H1 (cell line): ENCODE measurements around the gene ZSCAN10. TPM values are rescaled to one million over a fixed set of nuclear protein-coding genes. Genes with fewer than 3 reads are reported as not detected.

Source experiments
- CTCF ChIA-PET: fragments of 300-600 bp; sonication (Branson Sonifier 250); formaldehyde crosslinking; loops from one replicate; lab custom pipeline; 2021; ENCODE audit not compliant: partially characterized antibody; lab: Charles Lee
- POLR2A ChIA-PET: fragments of 300-600 bp; sonication (Branson Sonifier 250); formaldehyde crosslinking; loops from one replicate; lab custom pipeline; 2021; ENCODE audit warnings: inconsistent platforms; ENCODE audit not compliant: partially characterized antibody; lab: Charles Lee
- DNase-seq, 2 experiments: peaks; one replicate each; pipeline versions ENCODE4 v3.0.0 to v3.0.0-alpha.2; 2010 to 2022; ENCODE audit warnings: low spot score in 2 of 2, low read depth in 1 of 2, mixed read lengths in 1 of 2
- FAIRE-seq: peaks from 2 replicates; lab custom pipeline; 2011; peaks lifted over from hg19 to GRCh38; lab: Jason Lieb, UNC
- H2AFZ ChIP-seq: 2 replicates; pipeline ENCODE4 v1.8.1; 2012; ENCODE audit warnings: low read length, inconsistent platforms
- H2AK5ac ChIP-seq: 2 replicates; pipeline ENCODE4 v1.6.1; 2013; ENCODE audit warnings: low read depth, low read length
- H2BK120ac ChIP-seq: replicated peaks from 2 replicates; pipeline ENCODE3; 2013; ENCODE audit warnings: low read depth, low read length, inconsistent platforms
- H2BK12ac ChIP-seq: 2 replicates; pipeline ENCODE4 v1.6.1; 2013; ENCODE audit warnings: low read depth, low read length
- H2BK15ac ChIP-seq: 2 replicates; pipeline ENCODE4 v1.6.1; 2013; ENCODE audit warnings: low read length
- H2BK20ac ChIP-seq: 2 replicates; pipeline ENCODE4 v1.6.1; 2013; ENCODE audit warnings: low read length
- H2BK5ac ChIP-seq: 2 replicates; pipeline ENCODE4 v1.6.1; 2013; ENCODE audit warnings: low read depth, low read length
- H3K14ac ChIP-seq: 2 replicates; pipeline ENCODE4 v1.6.1; 2013; ENCODE audit warnings: inconsistent platforms; ENCODE audit not compliant: insufficient read length
- H3K18ac ChIP-seq: 2 replicates; pipeline ENCODE4 v1.6.1; 2013; ENCODE audit warnings: low read length; ENCODE audit errors: extremely low read depth
- H3K23ac ChIP-seq: 2 replicates; pipeline ENCODE4 v1.6.1; 2013; ENCODE audit warnings: inconsistent platforms; ENCODE audit not compliant: insufficient read length
- H3K23me2 ChIP-seq: 2 replicates; pipeline ENCODE4 v1.6.1; 2013; ENCODE audit warnings: low read depth, low read length
- H3K27ac ChIP-seq: 2 replicates; pipeline ENCODE4 v1.6.1; 2011; ENCODE audit warnings: low read depth, low read length, inconsistent platforms
- H3K27me3 ChIP-seq, 4 experiments: replicated peaks in 1 of 4; 1 replicate in 1 of 4; 2 replicates in 3 of 4; pipeline versions ENCODE4 v1.6.1 to v1.8.1; 2011 to 2013; ENCODE audit warnings: low read length in 3 of 4, mild to moderate bottlenecking in 3 of 4, inconsistent platforms in 2 of 4, mixed read lengths in 2 of 4, moderate library complexity in 1 of 4; ENCODE audit not compliant: control insufficient read depth in 3 of 4, insufficient read depth in 3 of 4; ENCODE audit errors: extremely low read depth in 1 of 4
- H3K36me3 ChIP-seq, 4 experiments: 2 replicates each; pipeline versions ENCODE4 v1.6.1 to v1.8.1; 2011 to 2013; ENCODE audit warnings: mild to moderate bottlenecking in 4 of 4, low read length in 3 of 4, moderate library complexity in 2 of 4, control low read depth in 1 of 4, inconsistent platforms in 1 of 4; ENCODE audit not compliant: insufficient read depth in 4 of 4, control insufficient read depth in 2 of 4
- H3K4ac ChIP-seq: replicated peaks from 2 replicates; pipeline ENCODE3; 2013; ENCODE audit warnings: low read length, low read depth, mixed read lengths, inconsistent platforms; ENCODE audit not compliant: insufficient read length
- H3K4me1 ChIP-seq, 4 experiments: replicated peaks in 1 of 4; 1 replicate in 1 of 4; 2 replicates in 3 of 4; pipeline versions ENCODE4 v1.6.1 to v1.8.1; 2011 to 2013; ENCODE audit warnings: low read length in 3 of 4, inconsistent platforms in 2 of 4, mixed read lengths in 1 of 4; ENCODE audit not compliant: insufficient read depth in 4 of 4, control insufficient read depth in 3 of 4
- H3K4me2 ChIP-seq, 2 experiments: 2 replicates each; pipeline versions ENCODE4 v1.6.1 to v1.8.1; 2011 to 2013; ENCODE audit warnings: low read depth in 2 of 2, low read length in 2 of 2, control low read depth in 1 of 2, inconsistent platforms in 1 of 2, mild to moderate bottlenecking in 1 of 2; ENCODE audit not compliant: insufficient read depth in 1 of 2
- H3K4me3 ChIP-seq, 4 experiments: fragments of 200-600, 300-600 bp in 1 of 4; sonication (generic), shearing (Covaris generic), sonication (Bioruptor Twin) in 1 of 4; 2 replicates each; pipeline versions ENCODE4 v1.5.1 to v1.8.1; 2011 to 2016; ENCODE audit warnings: low read length in 4 of 4, low read depth in 3 of 4, control low read depth in 2 of 4, inconsistent platforms in 2 of 4, mild to moderate bottlenecking in 2 of 4, mixed read lengths in 1 of 4, moderate library complexity in 1 of 4; ENCODE audit not compliant: insufficient read depth in 2 of 4; ENCODE audit errors: extremely low read depth in 1 of 4
- H3K56ac ChIP-seq: replicated peaks from 2 replicates; pipeline ENCODE3; 2013; ENCODE audit warnings: low read depth, mild to moderate bottlenecking, mixed read lengths, low read length, inconsistent platforms; ENCODE audit not compliant: insufficient read length
- H3K79me1 ChIP-seq: 2 replicates; pipeline ENCODE4 v1.6.1; 2013; ENCODE audit warnings: low read depth, low read length, control low read depth
- H3K79me2 ChIP-seq, 2 experiments: 2 replicates each; pipeline versions ENCODE4 v1.6.1 to v1.8.1; 2012 to 2013; ENCODE audit warnings: low read length in 2 of 2, mild to moderate bottlenecking in 2 of 2, inconsistent platforms in 1 of 2; ENCODE audit not compliant: insufficient read depth in 2 of 2, control insufficient read depth in 1 of 2
- H3K9ac ChIP-seq, 4 experiments: replicated peaks in 1 of 4; 1 replicate in 1 of 4; 2 replicates in 3 of 4; pipeline versions ENCODE4 v1.6.1 to v1.8.1; 2011 to 2013; ENCODE audit warnings: low read depth in 3 of 4, low read length in 3 of 4, control low read depth in 2 of 4, mild to moderate bottlenecking in 2 of 4, moderate library complexity in 2 of 4, inconsistent platforms in 1 of 4; ENCODE audit errors: extremely low read depth in 1 of 4
- H3K9me3 ChIP-seq, 2 experiments: 2 replicates each; pipeline versions ENCODE4 v1.6.1 to v1.8.1; 2012 to 2013; ENCODE audit warnings: mild to moderate bottlenecking in 2 of 2, moderate library complexity in 2 of 2, control low read depth in 1 of 2, inconsistent platforms in 1 of 2, low read depth in 1 of 2, low read length in 1 of 2, mixed read lengths in 1 of 2; ENCODE audit not compliant: insufficient read depth in 2 of 2
- H4K20me1 ChIP-seq, 2 experiments: replicated peaks in 1 of 2; 2 replicates each; pipeline versions ENCODE3 to v1.8.1; 2011 to 2013; ENCODE audit warnings: inconsistent platforms in 2 of 2, low read length in 2 of 2, mild to moderate bottlenecking in 1 of 2; ENCODE audit not compliant: insufficient read depth in 2 of 2, control insufficient read depth in 1 of 2
- H4K5ac ChIP-seq: 2 replicates; pipeline ENCODE4 v1.6.1; 2013; ENCODE audit warnings: low read length, low read depth, mixed read lengths, inconsistent platforms; ENCODE audit not compliant: insufficient read length
- H4K8ac ChIP-seq: 2 replicates; pipeline ENCODE4 v1.8.0; 2013; ENCODE audit warnings: mild to moderate bottlenecking, moderate library complexity, low read length, inconsistent platforms; ENCODE audit not compliant: insufficient read depth; ENCODE audit errors: extremely low read depth
- H4K91ac ChIP-seq: replicated peaks from 2 replicates; pipeline ENCODE3; 2013; ENCODE audit warnings: low read length, mixed read lengths, inconsistent platforms; ENCODE audit not compliant: insufficient read length
- EGR1 ChIP-seq: IDR thresholded peaks from 2 replicates; pipeline ENCODE4 v1.6.1; 2011; ENCODE audit warnings: low read depth, low read length, borderline replicate concordance
- RAD21 ChIP-seq, 2 experiments: IDR thresholded peaks in 1 of 2; conservative IDR thresholded peaks in 1 of 2; 2 replicates each; pipeline ENCODE4 v1.6.1; 2011; ENCODE audit warnings: low read depth in 2 of 2, low read length in 2 of 2, improper control_type of control experiment in 1 of 2, inconsistent platforms in 1 of 2, mild to moderate bottlenecking in 1 of 2, moderate library complexity in 1 of 2
- WGBS, 2 experiments: shearing (Covaris generic) in 1 of 2; methylation state at CpG; one replicate each; pipeline versions ENCODE4 v1.1.6 to v1.1.7; 2013 to 2015; ENCODE audit warnings: low lambda C conversion rate in 2 of 2, mixed read lengths in 2 of 2, inconsistent platforms in 1 of 2, low coverage in 1 of 2, missing lambda C conversion rate in 1 of 2; ENCODE audit not compliant: insufficient replicate concordance in 2 of 2, insufficient coverage in 1 of 2, insufficient read length in 1 of 2; ENCODE audit errors: extremely low coverage in 1 of 2, missing lambda C conversion rate in 1 of 2; 5-methylcytosine and 5-hydroxymethylcytosine counted together
- polyA plus RNA-seq, 7 experiments: library from polyadenylated mRNA; depleted of rRNA in 3 of 7; stranded (reverse) in 5 of 7; unstranded in 2 of 7; fragments of >200 nt in 5 of 7; fragments of 200-250 nt in 2 of 7; gene quantifications; 1 replicate in 5 of 7; 2 replicates in 1 of 7; 4 replicates in 1 of 7; pipeline versions ENCODE4 v1.2.1 to v1.2.3, GENCODE V29; 2011 to 2013; ENCODE audit warnings: missing spikeins in 2 of 7, mixed read lengths in 2 of 7
- total RNA-seq: library from RNA; stranded (reverse); fragmentation: NEBNext Ultra II Directional; extraction: Animal tissue kit (Norgen Biotek cat#: 25700); gene quantifications from 2 replicates; pipeline ENCODE4 v1.2.1, GENCODE V29; 2021
- TF ChIP-seq, protein P1 (sequence below), 3 experiments: IDR thresholded peaks; 1 replicate in 2 of 3; 2 replicates in 1 of 3; pipeline versions ENCODE4 v1.5.1 to v1.6.1; 2011; ENCODE audit warnings: low read length in 3 of 3, mild to moderate bottlenecking in 3 of 3, inconsistent platforms in 2 of 3, low read depth in 1 of 3, moderate library complexity in 1 of 3; ENCODE audit not compliant: insufficient read depth in 1 of 3; ENCODE audit errors: control extremely low read depth in 1 of 3

The ZSCAN10 gene
- total and polyA plus RNA-seq, 2 of the 8 experiments (the other 6 are each of a cell fraction or from before 2014, with no cell fraction given): 209 to 314 TPM

DNA sequence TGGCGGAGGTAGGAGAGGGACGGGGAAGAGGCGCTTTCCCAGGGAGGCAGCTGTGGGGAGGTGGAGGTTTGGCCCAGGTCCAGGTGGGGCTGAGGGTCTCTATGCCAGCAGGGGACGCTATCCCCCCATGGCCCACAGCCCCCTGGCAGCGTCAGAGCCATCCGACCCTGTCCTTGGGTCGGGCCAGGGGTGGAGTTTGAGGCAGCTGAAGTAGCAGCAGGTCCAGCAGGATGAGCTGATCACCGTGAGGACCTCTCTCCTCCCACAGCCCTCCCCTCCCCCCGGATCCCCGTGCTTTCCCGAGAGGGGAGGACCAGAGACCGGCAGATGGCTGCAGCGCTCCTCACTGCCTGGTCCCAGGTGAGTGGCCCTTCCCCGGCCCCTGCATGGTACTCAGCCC, 16.5 kb upstream of the ZSCAN10 start:
- Histone ChIP-seq H3K4me3 (no peak overlapping the region), H4K91ac (no peak overlapping the region), H3K23me2 (peaks cover 8% of the 10 kb centered on the region), H3K27me3 (no peaks in the 10 kb centered on the region), H2BK15ac (no peak overlapping the region), H3K9ac (no peak overlapping the region), H3K9me3 (no peaks in the 10 kb centered on the region), H3K79me2 (peaks cover 0 to 17% of the 10 kb centered on the region in 2 experiments; a peak in 2 of 4 replicates), H4K5ac (no peak overlapping the region), H2BK5ac (no peak overlapping the region), H3K14ac (no peak overlapping the region), H3K79me1 (peaks cover 6% of the 10 kb centered on the region; the same call in 1 of the 2 replicates), H3K36me3 (peaks cover 0 to 27% (median 16%) of the 10 kb centered on the region in 4 experiments; a peak in 7 of 8 replicates), H2BK120ac (no peak overlapping the region), H3K27ac (peak overlapping the region; percentile 20; the same call in 1 of the 2 replicates), H2AFZ (no peak overlapping the region), H3K18ac (no peak overlapping the region), H2AK5ac (no peak overlapping the region), H3K56ac (no peak overlapping the region), H3K4me2 (no peak overlapping the region), H3K4me1 (peaks cover 0 to 15% (median 8%) of the 10 kb centered on the region in 4 experiments; a peak in 5 of 7 replicates), H3K4ac (no peak overlapping the region), H4K20me1 (peaks cover 0 to 8% of the 10 kb centered on the region in 2 experiments), H2BK12ac (no peak overlapping the region), H2BK20ac (no peak overlapping the region), H3K23ac (no peak overlapping the region), H4K8ac (no peak overlapping the region)
- ChIA-PET CTCF (interaction anchor here (0.7 to 36.8 kb wide), 8 partner anchors 8 to 66 kb away, joined by 3 to 619 read pairs (median 12); partner anchors contain the start of genes ZNF213 and ZSCAN10), POLR2A (interaction anchor here (0.8 to 12.1 kb wide), 6 partner anchors 10 to 104 kb away, joined by 3 to 169 read pairs (median 4); partner anchors contain the start of genes ZNF213 and ZSCAN10)
- no peak for FAIRE-seq
- no peak for DNase-seq
- TF ChIP-seq RAD21 (IDR thresholded peaks at IDR 0.05 in 1 of 2, conservative IDR thresholded peaks at IDR 0.05 in 1 of 2; ENCODE audit: low read depth in 2 of 2, low read length in 2 of 2) (peak; percentile 52 to 59; a peak in 3 of 4 replicates), EGR1 (no peak)
- TF ChIP-seq, protein P1, sequence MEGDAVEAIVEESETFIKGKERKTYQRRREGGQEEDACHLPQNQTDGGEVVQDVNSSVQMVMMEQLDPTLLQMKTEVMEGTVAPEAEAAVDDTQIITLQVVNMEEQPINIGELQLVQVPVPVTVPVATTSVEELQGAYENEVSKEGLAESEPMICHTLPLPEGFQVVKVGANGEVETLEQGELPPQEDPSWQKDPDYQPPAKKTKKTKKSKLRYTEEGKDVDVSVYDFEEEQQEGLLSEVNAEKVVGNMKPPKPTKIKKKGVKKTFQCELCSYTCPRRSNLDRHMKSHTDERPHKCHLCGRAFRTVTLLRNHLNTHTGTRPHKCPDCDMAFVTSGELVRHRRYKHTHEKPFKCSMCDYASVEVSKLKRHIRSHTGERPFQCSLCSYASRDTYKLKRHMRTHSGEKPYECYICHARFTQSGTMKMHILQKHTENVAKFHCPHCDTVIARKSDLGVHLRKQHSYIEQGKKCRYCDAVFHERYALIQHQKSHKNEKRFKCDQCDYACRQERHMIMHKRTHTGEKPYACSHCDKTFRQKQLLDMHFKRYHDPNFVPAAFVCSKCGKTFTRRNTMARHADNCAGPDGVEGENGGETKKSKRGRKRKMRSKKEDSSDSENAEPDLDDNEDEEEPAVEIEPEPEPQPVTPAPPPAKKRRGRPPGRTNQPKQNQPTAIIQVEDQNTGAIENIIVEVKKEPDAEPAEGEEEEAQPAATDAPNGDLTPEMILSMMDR (IDR thresholded peaks at IDR 0.05; ENCODE audit: control extremely low read depth in 1 of 3, insufficient read depth in 1 of 3, low read depth in 1 of 3, low read length in 3 of 3): peak; percentile 57 to 61 (median 58)
- WGBS, 2 experiments: 87% methylated on average over 12 of the region's 14 CpGs; no CpG with 5 or more reads in 1 of the 2 experiments
